ENCODE measurements around the gene COL9A3. TPM values are rescaled to one million over a fixed set of nuclear protein-coding genes. Genes with fewer than 3 reads are reported as not detected.

Gene COL9A3
- total RNA-seq, 1 experiment from 2014 or later = 136 TPM

DNA sequence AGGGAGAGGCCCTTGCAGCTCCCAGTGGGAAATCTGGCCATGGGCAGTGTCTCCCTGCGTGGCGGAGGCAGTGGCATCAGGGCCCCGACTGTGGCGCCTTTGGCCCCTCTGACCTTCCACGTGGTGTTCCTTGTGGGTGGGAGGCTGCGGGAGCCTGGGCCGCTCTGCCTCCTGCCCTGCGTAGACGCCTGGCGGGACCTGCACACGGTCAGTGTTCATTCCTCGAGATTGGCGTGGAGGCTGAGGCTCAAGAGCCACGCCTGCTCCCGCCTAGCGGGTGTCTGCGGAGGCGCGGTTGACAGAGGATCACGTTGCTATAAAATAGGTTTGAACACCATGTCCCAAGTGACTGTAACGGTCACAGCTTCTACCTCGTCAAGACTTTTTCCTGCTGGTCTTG, 14.0 kb downstream of the COL9A3 start:
- CTCF ChIA-PET = interaction anchor here (1.5 kb wide), 1 partner anchor 15 kb away, joined by 3 read pairs; no protein-coding TSS in a partner anchor
- POLR2A ChIA-PET = interaction anchor here (1.1 kb wide), 1 partner anchor 15 kb away, joined by 4 read pairs; no protein-coding TSS in a partner anchor
- Mint-ChIP-seq H3K9me3 (no peaks in the 10 kb centered on the region), H3K4me3 (no peak overlapping the region), H3K27me3 (ENCODE audit: low read depth) (no peaks in the 10 kb centered on the region), H3K36me3 (peaks cover 6% of the 10 kb centered on the region; the same call in 1 of the 2 replicates), H3K4me1 (peaks cover 19% of the 10 kb centered on the region), H3K27ac (no peak overlapping the region)
- DNase-seq (ENCODE audit: low spot score) (no peak), ATAC-seq (no peak)
- TF ChIP-seq ZNF532 (CRISPR knock-in tag; IDR thresholded peaks at IDR 0.05; ENCODE audit: borderline replicate concordance) (no peak), SP1 (CRISPR knock-in tag; conservative IDR thresholded peaks at IDR 0.05) (no peak), JAZF1 (CRISPR knock-in tag; IDR thresholded peaks at IDR 0.05) (no peak), HMGA2 (CRISPR knock-in tag; IDR thresholded peaks at IDR 0.05) (no peak), ZNF138 (CRISPR knock-in tag; conservative IDR thresholded peaks at IDR 0.05) (no peak), JUN (CRISPR knock-in tag; IDR thresholded peaks at IDR 0.05) (no peak), NFATC4 (CRISPR knock-in tag; IDR thresholded peaks at IDR 0.05) (no peak), GABPB1 (CRISPR knock-in tag; IDR thresholded peaks at IDR 0.05) (no peak), ZNF423 (CRISPR knock-in tag; IDR thresholded peaks at IDR 0.05) (no peak), FOXP4 (CRISPR knock-in tag; IDR thresholded peaks at IDR 0.05) (no peak), SMAD4 (CRISPR knock-in tag; IDR thresholded peaks at IDR 0.05) (no peak), USF2 (CRISPR knock-in tag; IDR thresholded peaks at IDR 0.05) (no peak), ZSCAN18 (CRISPR knock-in tag; IDR thresholded peaks at IDR 0.05) (no peak), GRHL2 (CRISPR knock-in tag; IDR thresholded peaks at IDR 0.05; ENCODE audit: insufficient replicate concordance, severe bottlenecking) (no peak), ZNF317 (CRISPR knock-in tag; IDR thresholded peaks at IDR 0.05; ENCODE audit: borderline replicate concordance, low read depth) (no peak), TCF7 (CRISPR knock-in tag; IDR thresholded peaks at IDR 0.05; ENCODE audit: low read depth) (no peak)
- TF ChIP-seq, protein P1, sequence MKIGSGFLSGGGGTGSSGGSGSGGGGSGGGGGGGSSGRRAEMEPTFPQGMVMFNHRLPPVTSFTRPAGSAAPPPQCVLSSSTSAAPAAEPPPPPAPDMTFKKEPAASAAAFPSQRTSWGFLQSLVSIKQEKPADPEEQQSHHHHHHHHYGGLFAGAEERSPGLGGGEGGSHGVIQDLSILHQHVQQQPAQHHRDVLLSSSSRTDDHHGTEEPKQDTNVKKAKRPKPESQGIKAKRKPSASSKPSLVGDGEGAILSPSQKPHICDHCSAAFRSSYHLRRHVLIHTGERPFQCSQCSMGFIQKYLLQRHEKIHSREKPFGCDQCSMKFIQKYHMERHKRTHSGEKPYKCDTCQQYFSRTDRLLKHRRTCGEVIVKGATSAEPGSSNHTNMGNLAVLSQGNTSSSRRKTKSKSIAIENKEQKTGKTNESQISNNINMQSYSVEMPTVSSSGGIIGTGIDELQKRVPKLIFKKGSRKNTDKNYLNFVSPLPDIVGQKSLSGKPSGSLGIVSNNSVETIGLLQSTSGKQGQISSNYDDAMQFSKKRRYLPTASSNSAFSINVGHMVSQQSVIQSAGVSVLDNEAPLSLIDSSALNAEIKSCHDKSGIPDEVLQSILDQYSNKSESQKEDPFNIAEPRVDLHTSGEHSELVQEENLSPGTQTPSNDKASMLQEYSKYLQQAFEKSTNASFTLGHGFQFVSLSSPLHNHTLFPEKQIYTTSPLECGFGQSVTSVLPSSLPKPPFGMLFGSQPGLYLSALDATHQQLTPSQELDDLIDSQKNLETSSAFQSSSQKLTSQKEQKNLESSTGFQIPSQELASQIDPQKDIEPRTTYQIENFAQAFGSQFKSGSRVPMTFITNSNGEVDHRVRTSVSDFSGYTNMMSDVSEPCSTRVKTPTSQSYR (CRISPR knock-in tag; IDR thresholded peaks at IDR 0.05) = no peak
- TF ChIP-seq, protein P2, sequence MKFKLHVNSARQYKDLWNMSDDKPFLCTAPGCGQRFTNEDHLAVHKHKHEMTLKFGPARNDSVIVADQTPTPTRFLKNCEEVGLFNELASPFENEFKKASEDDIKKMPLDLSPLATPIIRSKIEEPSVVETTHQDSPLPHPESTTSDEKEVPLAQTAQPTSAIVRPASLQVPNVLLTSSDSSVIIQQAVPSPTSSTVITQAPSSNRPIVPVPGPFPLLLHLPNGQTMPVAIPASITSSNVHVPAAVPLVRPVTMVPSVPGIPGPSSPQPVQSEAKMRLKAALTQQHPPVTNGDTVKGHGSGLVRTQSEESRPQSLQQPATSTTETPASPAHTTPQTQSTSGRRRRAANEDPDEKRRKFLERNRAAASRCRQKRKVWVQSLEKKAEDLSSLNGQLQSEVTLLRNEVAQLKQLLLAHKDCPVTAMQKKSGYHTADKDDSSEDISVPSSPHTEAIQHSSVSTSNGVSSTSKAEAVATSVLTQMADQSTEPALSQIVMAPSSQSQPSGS (CRISPR knock-in tag; IDR thresholded peaks at IDR 0.05; ENCODE audit: borderline replicate concordance, low read depth) = no peak
- TF ChIP-seq, protein P3, sequence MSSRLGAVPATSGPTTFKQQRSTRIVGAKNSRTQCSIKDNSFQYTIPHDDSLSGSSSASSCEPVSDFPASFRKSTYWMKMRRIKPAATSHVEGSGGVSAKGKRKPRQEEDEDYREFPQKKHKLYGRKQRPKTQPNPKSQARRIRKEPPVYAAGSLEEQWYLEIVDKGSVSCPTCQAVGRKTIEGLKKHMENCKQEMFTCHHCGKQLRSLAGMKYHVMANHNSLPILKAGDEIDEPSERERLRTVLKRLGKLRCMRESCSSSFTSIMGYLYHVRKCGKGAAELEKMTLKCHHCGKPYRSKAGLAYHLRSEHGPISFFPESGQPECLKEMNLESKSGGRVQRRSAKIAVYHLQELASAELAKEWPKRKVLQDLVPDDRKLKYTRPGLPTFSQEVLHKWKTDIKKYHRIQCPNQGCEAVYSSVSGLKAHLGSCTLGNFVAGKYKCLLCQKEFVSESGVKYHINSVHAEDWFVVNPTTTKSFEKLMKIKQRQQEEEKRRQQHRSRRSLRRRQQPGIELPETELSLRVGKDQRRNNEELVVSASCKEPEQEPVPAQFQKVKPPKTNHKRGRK (CRISPR knock-in tag; IDR thresholded peaks at IDR 0.05; ENCODE audit: borderline replicate concordance) = no peak
- TF ChIP-seq, protein P4, sequence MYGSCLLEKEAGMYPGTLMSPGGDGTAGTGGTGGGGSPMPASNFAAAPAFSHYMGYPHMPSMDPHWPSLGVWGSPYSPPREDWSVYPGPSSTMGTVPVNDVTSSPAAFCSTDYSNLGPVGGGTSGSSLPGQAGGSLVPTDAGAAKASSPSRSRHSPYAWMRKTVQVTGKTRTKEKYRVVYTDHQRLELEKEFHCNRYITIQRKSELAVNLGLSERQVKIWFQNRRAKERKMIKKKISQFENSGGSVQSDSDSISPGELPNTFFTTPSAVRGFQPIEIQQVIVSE (CRISPR knock-in tag; IDR thresholded peaks at IDR 0.05; ENCODE audit: borderline replicate concordance) = no peak

Measured in WTC11 (cell line).